Measurements from ENCODE around the gene DRAP1.

The DRAP1 gene

DNA sequence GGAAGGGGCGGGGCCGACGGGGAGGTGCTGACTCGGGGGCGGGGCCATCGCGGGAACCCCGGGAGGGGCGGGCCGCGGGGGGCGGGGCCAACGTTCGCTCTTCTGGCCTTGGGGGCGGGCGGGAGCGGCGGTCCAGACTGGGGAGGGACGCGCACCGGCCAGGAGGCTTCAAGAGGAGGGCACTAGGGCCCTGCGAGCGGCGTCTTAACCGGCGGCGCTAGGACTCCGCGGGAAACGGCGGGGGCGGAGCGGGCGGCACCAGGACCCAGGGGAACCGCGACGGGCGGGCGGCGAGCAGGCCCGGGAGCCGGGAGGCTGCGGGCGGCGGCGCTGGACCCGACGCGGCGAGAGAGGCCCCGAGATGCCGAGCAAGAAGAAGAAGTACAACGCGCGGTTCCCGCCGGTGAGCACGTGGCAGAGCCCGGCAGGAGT lies at the start of gene DRAP1:
Gene DRAP1 (plus strand): TSS at position 286 of the 432 bp plus-strand sequence. CDS start 76 bp downstream, at position 362.
- in situ Hi-C loops (cut with HindIII; ENCODE audit: low sequenced_read_pairs), result no loop called here

DNA sequence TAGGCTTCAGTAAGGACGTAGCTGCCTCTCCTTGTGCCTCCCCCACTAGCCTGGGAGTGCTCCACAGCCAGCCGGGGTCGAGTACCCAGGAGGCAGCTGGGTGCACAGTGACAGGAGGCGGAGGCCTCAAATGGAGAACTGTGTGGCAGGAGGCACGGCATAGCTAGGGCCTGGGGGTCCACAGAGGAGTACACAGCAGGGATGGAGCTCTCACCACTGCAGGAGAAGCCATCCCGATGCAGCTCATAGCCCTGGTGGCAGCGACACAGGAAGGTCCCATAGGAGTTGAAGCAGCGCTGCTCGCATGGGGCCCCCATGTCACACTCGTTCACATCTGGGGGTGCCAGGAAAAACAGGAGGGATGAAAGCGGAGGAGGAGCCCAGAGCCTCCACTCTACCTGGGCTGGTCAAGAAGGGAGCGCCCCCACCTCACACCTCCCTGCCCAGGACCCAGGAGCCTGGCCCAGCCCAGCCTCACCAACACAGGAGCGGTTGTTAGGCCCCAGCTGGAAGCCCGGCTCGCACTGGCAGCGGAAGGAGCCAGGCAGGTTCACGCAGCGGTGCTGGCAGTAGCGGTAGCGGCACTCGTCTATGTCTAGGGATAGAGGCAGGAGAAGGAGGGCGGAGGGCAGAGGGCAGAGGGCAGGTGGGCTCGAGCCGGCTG lies 49.5 kb upstream of the DRAP1 start:
- in situ Hi-C loops (cut with HindIII; ENCODE audit: low sequenced_read_pairs), result no loop called here

DNA sequence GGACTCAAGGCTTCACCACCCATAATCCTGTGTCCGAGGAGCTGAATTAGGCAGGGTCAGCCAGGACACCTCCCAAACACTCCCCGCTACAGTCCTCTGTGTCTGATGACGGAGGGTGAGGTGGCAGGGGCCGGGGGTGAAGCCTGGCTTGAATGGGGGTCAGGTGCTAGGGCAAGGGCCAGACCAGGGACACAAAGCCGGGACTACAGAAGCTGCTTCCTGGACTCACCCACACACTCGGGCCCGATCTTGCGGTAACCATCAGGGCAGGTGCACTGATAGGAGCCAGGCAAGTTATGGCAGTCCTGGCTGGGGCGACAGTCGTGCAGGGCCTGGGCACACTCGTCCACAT lies 48.9 kb upstream of the DRAP1 start:
- in situ Hi-C loops (cut with HindIII; ENCODE audit: low sequenced_read_pairs), result no loop called here

- in situ Hi-C loops (cut with HindIII; ENCODE audit: low sequenced_read_pairs), result no loop called here
Measured at GRCh38 chr11:65870706-65871681, 48.2 kb upstream of the DRAP1 start.

DNA sequence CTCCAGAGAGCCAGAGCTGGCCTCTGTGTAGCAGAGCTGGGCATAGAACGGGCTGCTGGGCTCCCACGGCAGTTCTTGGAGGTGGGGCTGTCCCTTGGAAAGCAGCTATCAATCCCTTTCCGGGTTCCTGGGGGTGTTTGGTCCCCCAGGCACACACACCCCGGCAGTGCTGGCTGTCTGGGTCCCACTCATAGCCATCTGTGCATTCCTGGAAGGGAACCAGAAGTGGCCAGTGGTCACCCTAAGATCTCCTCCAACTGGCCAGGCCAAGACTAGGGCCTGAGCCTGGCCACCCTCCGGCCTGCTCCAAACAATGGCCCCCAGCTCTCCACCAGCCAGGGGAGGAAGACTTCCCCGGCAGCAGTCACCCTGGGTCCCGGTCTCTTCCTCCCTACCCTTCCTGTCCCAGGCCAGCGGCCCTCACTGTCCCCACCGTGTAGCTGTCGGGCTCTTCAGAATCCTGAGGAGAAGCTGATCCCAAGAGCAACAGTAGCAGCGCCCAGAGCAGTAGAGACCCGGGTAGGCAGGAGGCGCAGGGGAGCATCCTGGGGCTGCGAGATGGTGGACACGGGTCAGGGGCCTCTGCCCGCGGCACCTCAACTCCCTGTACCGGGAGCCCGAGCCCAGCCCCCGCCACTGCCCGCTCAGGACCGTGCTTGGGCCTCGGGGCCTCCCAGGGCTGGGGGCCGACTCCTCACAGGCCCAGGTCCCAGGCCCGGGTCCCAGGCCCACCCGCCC lies 47.2 kb upstream of the DRAP1 start:
- in situ Hi-C loops (cut with HindIII; ENCODE audit: low sequenced_read_pairs), result no loop called here

- in situ Hi-C loops (cut with HindIII; ENCODE audit: low sequenced_read_pairs), result no loop called here
Measured at GRCh38 chr11:65872586-65873317, 46.5 kb upstream of the DRAP1 start, which contains the start of gene EFEMP2. Gene EFEMP2 (minus strand): TSS chr11:65872800. CDS start chr11:65872354, 446 bp downstream.

DNA sequence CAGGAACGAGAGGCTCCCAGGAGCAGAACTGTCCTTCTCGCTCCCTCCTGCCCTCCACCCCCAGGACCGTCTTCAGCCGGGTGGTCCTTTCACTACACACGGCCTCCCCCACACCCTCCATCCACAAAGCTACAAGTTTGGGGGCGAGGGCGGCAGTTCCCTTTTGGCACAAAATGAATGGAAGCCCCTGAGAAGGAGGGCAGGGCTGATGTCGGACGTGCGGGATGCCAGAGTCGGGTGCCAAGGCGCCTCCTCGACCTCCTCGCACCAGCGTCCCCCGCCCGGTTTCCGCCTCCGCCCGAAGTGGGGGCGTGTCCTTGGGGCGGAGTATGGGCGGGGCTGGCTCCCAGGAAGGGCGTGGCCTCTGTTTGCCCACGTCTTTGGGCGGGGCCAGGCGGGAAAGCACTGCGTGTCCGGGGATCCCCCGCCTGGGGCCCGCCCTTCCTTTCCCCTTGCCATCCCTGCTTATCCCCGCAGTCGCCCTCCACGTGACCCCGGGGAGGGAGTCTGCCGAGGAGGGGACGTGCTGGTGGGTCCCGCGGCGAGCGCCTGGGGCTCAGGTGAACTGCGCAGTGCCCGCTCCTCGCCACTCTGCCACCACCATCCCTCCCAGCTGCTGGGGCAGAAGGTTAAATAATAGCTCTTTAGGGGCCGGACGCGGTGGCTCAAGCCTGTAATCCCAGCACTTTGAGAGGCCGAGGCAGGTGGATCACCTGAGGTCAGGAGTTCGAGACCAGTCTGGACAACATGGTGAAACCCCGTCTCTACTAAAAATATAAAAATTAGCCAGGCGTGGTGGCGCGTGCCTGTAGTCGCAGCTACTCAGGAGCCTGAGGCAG lies 45.7 kb upstream of the DRAP1 start:
- in situ Hi-C loops (cut with HindIII; ENCODE audit: low sequenced_read_pairs), result no loop called here

DNA sequence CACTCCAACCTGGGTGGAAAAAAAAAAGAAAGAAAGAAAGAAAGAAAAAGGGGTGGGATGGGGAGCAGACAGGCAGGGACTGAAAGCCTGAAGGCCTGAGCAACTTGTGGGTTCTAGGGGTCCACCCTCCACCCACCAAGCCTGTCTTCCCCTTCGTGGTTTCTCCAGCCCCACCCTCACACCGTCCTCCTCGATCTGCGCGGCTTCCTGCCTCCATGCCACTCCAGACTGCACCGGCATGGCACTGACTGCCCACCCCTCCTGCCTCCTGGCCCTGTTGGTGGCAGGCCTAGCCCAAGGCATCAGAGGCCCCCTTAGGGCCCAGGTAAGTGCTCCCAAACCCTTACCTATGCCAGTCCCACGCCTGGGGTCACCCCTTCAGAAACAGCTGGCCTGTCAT lies 39.6 kb upstream of the DRAP1 start, which contains the start of gene CTSW:
Gene CTSW (plus strand): TSS at position 221 of the 400 bp plus-strand sequence. CDS start 18 bp downstream, at position 239.
- in situ Hi-C loops (cut with HindIII; ENCODE audit: low sequenced_read_pairs), result no loop called here

DNA sequence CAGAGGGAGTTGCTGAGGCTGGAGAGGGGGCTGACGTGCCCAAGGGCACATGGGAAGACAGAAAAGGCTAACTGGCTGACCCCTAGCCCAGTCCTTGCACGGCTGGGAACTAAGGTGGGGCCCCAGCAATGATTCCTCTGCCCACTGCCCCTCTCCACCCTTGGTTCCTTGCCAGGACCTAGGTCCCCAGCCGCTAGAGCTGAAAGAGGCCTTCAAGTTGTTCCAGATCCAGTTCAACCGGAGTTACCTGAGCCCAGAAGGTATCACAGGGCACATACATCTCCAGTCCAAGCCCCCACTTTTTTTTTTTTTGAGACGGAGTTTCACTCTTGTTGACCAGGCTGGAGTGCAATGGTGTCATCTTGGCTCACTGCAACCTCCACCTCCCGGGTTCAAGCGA lies 39.2 kb upstream of the DRAP1 start:
- in situ Hi-C loops (cut with HindIII; ENCODE audit: low sequenced_read_pairs), result no loop called here

DNA sequence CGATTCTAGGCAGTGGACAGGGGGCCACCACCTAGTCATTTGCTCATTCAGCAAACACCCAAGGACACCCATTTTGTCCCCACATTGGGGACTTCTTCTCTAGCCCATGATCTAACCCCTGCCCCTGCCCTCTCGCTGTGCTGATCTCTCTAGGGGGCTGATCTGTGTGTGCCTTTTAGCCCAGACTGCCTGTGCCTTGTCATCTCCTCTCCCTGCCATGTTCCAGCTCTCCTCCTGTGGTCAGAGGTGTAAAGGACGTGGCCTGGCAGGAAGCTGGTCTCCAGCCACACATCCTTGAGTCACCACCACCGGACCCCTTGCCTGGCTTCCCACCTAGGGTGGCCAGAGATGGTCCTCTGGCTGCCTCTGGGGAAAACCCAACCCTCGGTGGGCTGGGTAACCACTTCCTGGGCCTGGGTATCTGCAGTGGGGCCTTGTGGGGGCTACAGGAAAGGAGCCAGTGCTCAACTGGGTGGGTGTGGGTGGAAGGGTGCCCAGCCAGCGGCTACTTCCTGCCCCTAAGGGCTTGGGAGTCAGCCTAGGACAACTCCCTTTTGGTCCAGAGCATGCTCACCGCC lies 38.3 kb upstream of the DRAP1 start:
- in situ Hi-C loops (cut with HindIII; ENCODE audit: low sequenced_read_pairs), result no loop called here

DNA sequence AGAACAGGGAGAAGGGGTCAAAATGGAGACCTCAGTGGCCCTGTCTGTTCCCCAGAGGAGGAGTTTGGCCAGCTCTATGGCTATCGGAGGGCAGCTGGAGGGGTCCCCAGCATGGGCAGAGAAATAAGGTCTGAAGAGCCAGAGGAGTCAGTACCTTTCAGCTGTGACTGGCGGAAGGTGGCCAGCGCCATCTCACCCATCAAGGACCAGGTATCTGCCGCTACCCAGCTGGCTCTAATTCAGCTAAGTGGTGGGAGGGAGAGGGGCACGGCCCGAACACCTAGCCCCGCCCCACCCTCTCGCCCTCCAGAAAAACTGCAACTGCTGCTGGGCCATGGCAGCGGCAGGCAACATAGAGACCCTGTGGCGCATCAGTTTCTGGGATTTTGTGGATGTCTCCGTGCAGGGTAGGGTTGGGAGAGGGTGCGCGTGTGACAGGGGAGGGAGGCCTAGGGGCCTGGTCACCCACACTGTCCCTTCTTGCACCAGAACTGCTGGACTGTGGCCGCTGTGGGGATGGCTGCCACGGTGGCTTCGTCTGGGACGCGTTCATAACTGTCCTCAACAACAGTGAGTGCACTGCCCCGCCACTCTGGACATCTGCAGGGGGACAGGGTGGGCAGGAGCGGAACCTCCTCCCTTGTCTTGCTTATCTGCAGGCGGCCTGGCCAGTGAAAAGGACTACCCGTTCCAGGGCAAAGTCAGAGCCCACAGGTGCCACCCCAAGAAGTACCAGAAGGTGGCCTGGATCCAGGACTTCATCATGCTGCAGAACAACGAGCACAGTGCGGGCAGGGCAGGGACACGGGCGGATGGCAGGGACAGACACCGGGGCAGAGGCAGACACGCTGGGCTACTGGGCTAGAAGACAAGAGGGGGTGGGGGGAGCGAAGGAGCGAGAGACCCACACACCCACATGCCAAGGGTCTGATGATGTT lies 36.8 kb upstream of the DRAP1 start:
- in situ Hi-C loops (cut with HindIII; ENCODE audit: low sequenced_read_pairs), result no loop called here

GRCh38 chr11:65883058-65883761 lies 36.0 kb upstream of the DRAP1 start:
- in situ Hi-C loops (cut with HindIII; ENCODE audit: low sequenced_read_pairs), result no loop called here

GRCh38 chr11:65883786-65884715 lies 35.2 kb upstream of the DRAP1 start:
- in situ Hi-C loops (cut with HindIII; ENCODE audit: low sequenced_read_pairs), result no loop called here

DNA sequence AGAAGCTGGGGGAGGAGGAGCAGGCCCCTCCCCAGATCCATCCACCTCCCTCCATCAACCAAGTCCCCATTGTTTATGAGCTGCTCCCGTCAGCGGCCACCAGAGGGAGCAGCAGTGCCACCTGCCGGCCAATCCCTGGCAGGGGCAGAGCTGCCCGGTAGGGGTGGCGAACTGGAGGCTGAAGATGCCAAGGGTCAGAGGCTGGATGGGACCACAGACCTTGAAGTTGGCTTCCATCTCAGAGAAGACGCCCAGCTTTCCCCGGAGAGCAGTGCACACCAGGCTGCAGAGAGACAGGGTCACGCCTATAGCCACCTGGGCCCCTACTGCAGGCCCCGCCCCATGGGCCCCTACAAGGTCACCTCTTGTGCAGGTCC lies 34.5 kb upstream of the DRAP1 start:
- in situ Hi-C loops (cut with HindIII; ENCODE audit: low sequenced_read_pairs), result no loop called here

DNA sequence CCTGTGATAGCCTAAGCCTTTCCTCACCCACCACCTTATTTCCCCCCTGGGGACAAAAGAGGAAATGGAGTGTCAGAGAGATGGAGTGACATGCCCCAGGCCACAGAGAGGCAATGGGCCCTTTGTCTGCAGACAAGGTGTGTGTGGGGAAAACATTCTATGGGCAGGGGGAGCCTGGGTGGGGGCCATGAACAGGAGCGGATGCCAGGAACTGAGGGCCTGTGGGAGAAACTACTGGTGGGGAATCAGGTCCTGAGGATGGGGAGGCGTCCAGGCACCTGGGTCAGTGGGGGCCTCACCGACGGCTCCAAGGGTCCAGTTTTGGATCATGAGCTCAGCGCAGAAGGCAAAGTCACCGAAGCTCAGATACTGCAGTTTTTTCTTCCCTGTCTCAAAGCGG lies 34.0 kb upstream of the DRAP1 start:
- in situ Hi-C loops (cut with HindIII; ENCODE audit: low sequenced_read_pairs), result no loop called here

DNA sequence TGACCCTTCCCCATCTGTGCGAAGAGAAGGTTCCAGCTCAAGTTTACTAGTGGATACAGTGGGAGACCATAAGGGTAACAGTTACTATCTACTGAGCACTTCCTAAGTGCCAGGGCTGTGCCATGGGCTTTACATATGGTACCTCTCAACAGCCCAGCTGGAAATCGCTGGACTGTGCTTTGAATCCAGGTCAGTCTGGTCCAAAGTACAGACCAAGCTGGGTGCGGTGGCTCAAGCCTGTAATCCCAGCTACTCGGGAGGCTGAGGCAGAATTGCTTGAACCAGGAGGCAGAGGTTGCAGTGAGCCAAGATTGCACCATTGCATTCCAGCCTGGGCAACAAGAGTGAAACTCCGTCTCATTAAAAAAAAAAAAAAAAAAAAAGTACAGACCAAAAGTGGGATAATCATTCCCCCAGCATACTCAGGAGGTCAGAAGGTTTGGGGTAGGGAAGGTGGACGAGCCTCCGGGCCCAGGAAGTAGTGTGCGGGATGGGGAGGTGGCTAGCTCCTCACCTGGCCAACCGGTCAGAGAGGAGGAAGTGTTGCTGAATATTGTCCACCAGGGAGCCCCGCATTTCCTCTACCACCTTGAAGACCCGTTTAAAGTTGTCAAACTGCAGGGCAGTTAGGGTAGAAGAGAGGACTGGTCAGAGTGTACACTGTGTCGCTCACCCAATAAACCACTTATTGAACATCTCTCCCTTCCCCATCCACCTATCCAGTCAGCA lies 33.3 kb upstream of the DRAP1 start:
- in situ Hi-C loops (cut with HindIII; ENCODE audit: low sequenced_read_pairs), result no loop called here
